Spleen (tissue), 11 donors: ENCODE results near the gene CISTR. TPM values are rescaled to one million over a fixed set of nuclear protein-coding genes. Genes with fewer than 3 reads are reported as not detected.

Experiments used
- DNase-seq: peaks from one replicate; pipeline ENCODE4 v3.0.0-alpha.2; 2020
- H3K27ac ChIP-seq, 8 donors: fragments of 200-600 bp; sonication (generic) in 7 of 8; 1 replicate in 4 of 8; 2 replicates in 4 of 8; pipeline versions ENCODE4 v1.5.0 to v1.8.0; 2016 to 2021; ENCODE audit warnings: inconsistent platforms in 4 of 8, mild to moderate bottlenecking in 4 of 8, moderate library complexity in 1 of 8
- H3K27me3 ChIP-seq, 7 donors: fragments of 200-600 bp; sonication (generic) in 6 of 7; replicated peaks in 1 of 7; 1 replicate in 4 of 7; 2 replicates in 3 of 7; pipeline versions ENCODE4 v1.5.0 to v1.8.0; 2016 to 2021; ENCODE audit warnings: inconsistent platforms in 3 of 7, mild to moderate bottlenecking in 1 of 7
- H3K36me3 ChIP-seq, 6 donors: fragments of 200-600 bp; sonication (generic) in 5 of 6; 1 replicate in 4 of 6; 2 replicates in 2 of 6; pipeline versions ENCODE4 v1.5.0 to v1.8.0; 2016 to 2021; ENCODE audit warnings: inconsistent platforms in 2 of 6
- H3K4me1 ChIP-seq, 6 donors: fragments of 200-600 bp; sonication (generic) in 5 of 6; 1 replicate in 3 of 6; 2 replicates in 3 of 6; pipeline versions ENCODE4 v1.5.0 to v1.8.0; 2016 to 2021; ENCODE audit warnings: inconsistent platforms in 3 of 6
- H3K4me3 ChIP-seq, 8 donors: fragments of 200-600 bp; sonication (generic) in 7 of 8; 1 replicate in 4 of 8; 2 replicates in 4 of 8; pipeline versions ENCODE4 v1.5.0 to v1.8.0; 2016 to 2021; ENCODE audit warnings: inconsistent platforms in 4 of 8, mild to moderate bottlenecking in 4 of 8, moderate library complexity in 2 of 8
- H3K9me3 ChIP-seq, 8 donors: fragments of 200-600 bp; sonication (generic) in 7 of 8; 1 replicate in 4 of 8; 2 replicates in 4 of 8; pipeline versions ENCODE4 v1.5.0 to v1.8.0; 2016 to 2021; ENCODE audit warnings: inconsistent platforms in 4 of 8
- CTCF ChIP-seq, 11 experiments: fragments of 200-600 bp in 7 of 11; fragments of 450-650 bp in 4 of 11; sonication (generic) in 4 of 11; IDR thresholded peaks in 8 of 11; conservative IDR thresholded peaks in 3 of 11; 1 replicate in 7 of 11; 2 replicates in 4 of 11; pipeline versions ENCODE4 v1.4.0 to v1.8.0; 2016 to 2021; ENCODE audit warnings: antibody characterized with exemption in 11 of 11, inconsistent platforms in 4 of 11, mild to moderate bottlenecking in 1 of 11
- POLR2A ChIP-seq, 3 donors: fragments of 450-650 bp; IDR thresholded peaks; one replicate each; pipeline ENCODE4 v1.5.1; 2017; ENCODE audit warnings: antibody characterized with exemption in 3 of 3, mild to moderate bottlenecking in 1 of 3
- POLR2AphosphoS5 ChIP-seq, 3 donors: sonication (generic); formaldehyde crosslinking; IDR thresholded peaks; one replicate each; pipeline ENCODE4 v1.5.1; 2017; ENCODE audit warnings: antibody characterized with exemption in 3 of 3
- WGBS, 5 donors: extraction: QIAGEN DNeasy Blood & Tissue Kit in 3 of 5; methylation state at CpG; one replicate each; pipeline versions ENCODE4 v1.1.5 to v1.1.7; 2013 to 2018; 5-methylcytosine and 5-hydroxymethylcytosine counted together
- intact Hi-C: fragments of 100-400 bp; cut with DNase I; formaldehyde crosslinking; loops from one replicate; pipeline ENCODE4 v1.15.0; 2023; ENCODE audit warnings: low total_unique reads
- polyA plus RNA-seq, 3 donors: library from polyadenylated mRNA; stranded (reverse); fragments of 200-250 nt; gene quantifications; one replicate each; pipeline ENCODE4 v1.2.1, GENCODE V29; 2013
- total RNA-seq, 7 donors: library from RNA; depleted of rRNA in 3 of 7; stranded (reverse); fragments of >200 nt in 3 of 7; fragmentation: NEBNext Ultra II Directional in 4 of 7; extraction: Animal tissue kit (Norgen Biotek cat#: 25700) in 4 of 7; gene quantifications; one replicate each; pipeline versions ENCODE4 v1.1.0 to v1.2.1, GENCODE V29; 2016 to 2021
- donor health status: healthy with polysubstance abuse.
- donor health status: DM: no; HTN: no; CAD: no; lungs with moderate emphysema.
- donor health status: DM: no; HTN: no; CAD: no.
- donor health status: Bipolar disorder and iron deficiency.
- donor health status: healthy.
- donor health status: DM: no; HTN: no; CAD: no.
- donor health status: DM: yes; HTN: yes; CAD: no.

The CISTR gene
- total and polyA plus RNA-seq, 10 donors, result 0.20 TPM; not detected in 9

GRCh38 chr12:53748072-53748840, 3.5 kb downstream of the CISTR start:
- WGBS, 5 donors, result 36 to 47% (median 41%) methylated on average over 20 to 22 of the region's 22 CpGs
- intact Hi-C loops, result no loop called here
- H3K9me3 ChIP-seq, result no peaks in the 10 kb centered on the region
- H3K4me3 ChIP-seq, result no peak overlapping the region
- no peak for TF ChIP-seq CTCF (IDR thresholded peaks at IDR 0.05 in 8 of 11, conservative IDR thresholded peaks at IDR 0.05 in 3 of 11)
- no peak for TF ChIP-seq POLR2A (IDR thresholded peaks at IDR 0.05)
- TF ChIP-seq POLR2AphosphoS5 (IDR thresholded peaks at IDR 0.05), result no peak
- peaks cover 0 to 96% (median 43%) of the 10 kb centered on the region in 7 donors for H3K27me3 ChIP-seq
- H3K36me3 ChIP-seq, result no peaks in the 10 kb centered on the region
- H3K4me1 ChIP-seq, result peaks cover 9 to 67% (median 44%) of the 10 kb centered on the region in 6 donors
- DNase-seq, result no peak
- H3K27ac ChIP-seq, result no peak overlapping the region

GRCh38 chr12:53747095-53747494, 4.7 kb downstream of the CISTR start:
- no peak for DNase-seq
- TF ChIP-seq POLR2AphosphoS5 (IDR thresholded peaks at IDR 0.05) (no peak), CTCF (IDR thresholded peaks at IDR 0.05 in 8 of 11, conservative IDR thresholded peaks at IDR 0.05 in 3 of 11) (no peak), POLR2A (IDR thresholded peaks at IDR 0.05) (no peak)
- Histone ChIP-seq H3K4me3 (peak overlapping the region in 1 of 8 donors; percentile 15), H3K36me3 (no peaks in the 10 kb centered on the region), H3K27me3 (peaks cover 0 to 98% (median 43%) of the 10 kb centered on the region in 7 donors), H3K27ac (no peak overlapping the region), H3K9me3 (no peaks in the 10 kb centered on the region), H3K4me1 (peaks cover 9 to 58% (median 39%) of the 10 kb centered on the region in 6 donors)
- intact Hi-C loops, result no loop called here
- WGBS, 5 donors, result 29 to 42% (median 37%) methylated on average over 5 of the region's 5 CpGs

DNA sequence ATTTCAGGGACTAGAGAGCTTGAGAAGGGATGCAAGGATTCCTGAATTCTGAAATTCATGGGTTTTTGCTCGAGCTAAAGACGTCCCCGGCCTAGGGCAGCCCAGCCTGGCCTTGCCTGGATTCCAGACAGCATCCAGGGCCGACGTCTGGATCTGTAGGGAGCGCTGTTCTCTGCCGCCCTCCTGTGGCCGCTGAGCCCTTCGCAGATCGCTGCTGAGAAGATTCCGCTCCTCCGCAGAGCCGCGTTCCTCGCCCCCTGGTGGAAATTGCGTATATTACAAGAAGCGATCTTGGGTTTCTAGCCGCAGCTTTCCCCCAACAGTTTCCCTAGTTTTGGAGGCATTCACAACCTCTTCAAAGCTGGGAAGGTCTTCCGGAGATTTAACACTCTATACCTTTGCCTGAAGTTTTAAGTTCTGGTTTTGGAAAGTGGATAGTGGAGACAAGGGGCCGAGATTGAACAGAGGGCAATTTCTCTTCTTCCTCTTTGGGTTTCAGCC, 5.1 kb downstream of the CISTR start:
- WGBS, 5 donors, result 1% methylated on average over 13 to 20 of the region's 20 CpGs
- Histone ChIP-seq H3K4me1 (peaks cover 9 to 54% (median 35%) of the 10 kb centered on the region in 6 donors), H3K4me3 (peak overlapping the region in 1 of 8 donors; percentile 15), H3K36me3 (no peaks in the 10 kb centered on the region), H3K27ac (no peak overlapping the region), H3K27me3 (peaks cover 0 to 98% (median 43%) of the 10 kb centered on the region in 7 donors), H3K9me3 (no peaks in the 10 kb centered on the region)
- peak; percentile 97 for DNase-seq
- intact Hi-C loops, result no loop called here
- TF ChIP-seq CTCF (IDR thresholded peaks at IDR 0.05 in 8 of 11, conservative IDR thresholded peaks at IDR 0.05 in 3 of 11) (peak; percentile 97 to 100 (median 99)), POLR2A (IDR thresholded peaks at IDR 0.05) (no peak), POLR2AphosphoS5 (IDR thresholded peaks at IDR 0.05) (peak; percentile 64 to 72 (median 71))

- TF ChIP-seq CTCF (IDR thresholded peaks at IDR 0.05 in 8 of 11, conservative IDR thresholded peaks at IDR 0.05 in 3 of 11) (no peak), POLR2A (IDR thresholded peaks at IDR 0.05) (no peak), POLR2AphosphoS5 (IDR thresholded peaks at IDR 0.05) (no peak)
- no peaks in the 10 kb centered on the region for H3K9me3 ChIP-seq
- WGBS, 5 donors, result 46 to 76% (median 66%) methylated on average over 6 of the region's 6 CpGs
- no peak for DNase-seq
- no peak overlapping the region for H3K4me3 ChIP-seq
- H3K36me3 ChIP-seq, result no peaks in the 10 kb centered on the region
- H3K4me1 ChIP-seq, result peaks cover 7 to 43% (median 23%) of the 10 kb centered on the region in 6 donors
- intact Hi-C loops, result loop anchor here (2.0 kb wide), 1 partner anchor 42 kb away; no protein-coding TSS in a partner anchor
- peaks cover 5 to 98% (median 41%) of the 10 kb centered on the region in 7 donors for H3K27me3 ChIP-seq
- no peak overlapping the region for H3K27ac ChIP-seq
Measured at GRCh38 chr12:53744751-53745150, 7.0 kb downstream of the CISTR start.
